H9 (cell line): ENCODE measurements around the gene CACNA1I. TPM values are rescaled to one million over a fixed set of nuclear protein-coding genes. Genes with fewer than 3 reads are reported as not detected.

Experiments used
- DNase-seq: peaks from one replicate; pipeline ENCODE4 v3.0.0-alpha.2; 2017
- H2AFZ ChIP-seq: one replicate; pipeline ENCODE4 v1.6.1; 2013; ENCODE audit warnings: mild to moderate bottlenecking, low read length, control low read depth, moderate library complexity
- H2AK5ac ChIP-seq: 2 replicates; pipeline ENCODE4 v1.6.1; 2013; ENCODE audit warnings: low read length, control low read depth, mixed read lengths; ENCODE audit not compliant: insufficient read length
- H2BK120ac ChIP-seq: one replicate; pipeline ENCODE4 v1.6.1; 2013; ENCODE audit warnings: low read depth, mild to moderate bottlenecking, low read length, control low read depth, inconsistent platforms; ENCODE audit not compliant: poor library complexity, severe bottlenecking
- H2BK12ac ChIP-seq: 2 replicates; pipeline ENCODE4 v1.6.1; 2013; ENCODE audit warnings: low read length, control low read depth, mixed read lengths, low read depth; ENCODE audit not compliant: insufficient read length
- H2BK15ac ChIP-seq: 2 replicates; pipeline ENCODE4 v1.6.1; 2013; ENCODE audit warnings: low read depth, low read length, control low read depth
- H2BK20ac ChIP-seq: one replicate; pipeline ENCODE4 v1.6.1; 2013; ENCODE audit warnings: low read depth, mild to moderate bottlenecking, low read length, control low read depth, inconsistent platforms; ENCODE audit not compliant: poor library complexity, severe bottlenecking
- H2BK5ac ChIP-seq: 2 replicates; pipeline ENCODE4 v1.6.1; 2013; ENCODE audit warnings: low read length, control low read depth, mixed read lengths; ENCODE audit not compliant: insufficient read length
- H3K14ac ChIP-seq: 2 replicates; pipeline ENCODE4 v1.6.1; 2013; ENCODE audit warnings: low read length, control low read depth; ENCODE audit not compliant: insufficient read depth
- H3K18ac ChIP-seq: 2 replicates; pipeline ENCODE4 v1.6.1; 2013; ENCODE audit warnings: low read depth, mild to moderate bottlenecking, mixed read lengths, low read length, control low read depth; ENCODE audit not compliant: insufficient read length
- H3K23ac ChIP-seq: 2 replicates; pipeline ENCODE4 v1.6.1; 2013; ENCODE audit warnings: low read length, control low read depth, mixed read lengths, low read depth; ENCODE audit not compliant: insufficient read length
- H3K23me2 ChIP-seq: 2 replicates; pipeline ENCODE4 v1.6.1; 2013; ENCODE audit warnings: low read depth, mild to moderate bottlenecking, mixed read lengths, low read length, control low read depth; ENCODE audit not compliant: insufficient read length, poor library complexity, severe bottlenecking
- H3K27ac ChIP-seq: 2 replicates; pipeline ENCODE4 v1.5.1; 2013; ENCODE audit warnings: low read length, control low read depth, mixed read lengths, low read depth; ENCODE audit not compliant: insufficient read length
- H3K27me3 ChIP-seq: 2 replicates; pipeline ENCODE4 v1.6.1; 2013; ENCODE audit warnings: low read length, control low read depth, inconsistent platforms; ENCODE audit not compliant: insufficient read depth
- H3K4ac ChIP-seq: 2 replicates; pipeline ENCODE4 v1.6.1; 2013; ENCODE audit warnings: low read depth, mild to moderate bottlenecking, control low read depth, inconsistent platforms, low read length, moderate library complexity
- H3K4me1 ChIP-seq: 2 replicates; pipeline ENCODE4 v1.6.1; 2013; ENCODE audit warnings: low read length, control low read depth, inconsistent platforms; ENCODE audit not compliant: insufficient read depth
- H3K4me2 ChIP-seq: 2 replicates; pipeline ENCODE4 v1.6.1; 2013; ENCODE audit warnings: low read length, control low read depth, mixed read lengths; ENCODE audit not compliant: insufficient read length, insufficient read depth
- H3K56ac ChIP-seq: 2 replicates; pipeline ENCODE4 v1.6.1; 2013; ENCODE audit warnings: low read depth, mild to moderate bottlenecking, mixed read lengths, low read length, control low read depth; ENCODE audit not compliant: insufficient read length
- H3K79me1 ChIP-seq: 2 replicates; pipeline ENCODE4 v1.6.1; 2013; ENCODE audit warnings: low read depth, mild to moderate bottlenecking, moderate library complexity, low read length, control low read depth, inconsistent platforms; ENCODE audit not compliant: insufficient read depth, poor library complexity, severe bottlenecking
- H3K79me2 ChIP-seq: 2 replicates; pipeline ENCODE4 v1.6.1; 2013; ENCODE audit warnings: low read length, control low read depth, inconsistent platforms; ENCODE audit not compliant: insufficient read depth
- H3K9ac ChIP-seq: 2 replicates; pipeline ENCODE4 v1.6.1; 2013; ENCODE audit warnings: low read length, control low read depth, mixed read lengths; ENCODE audit not compliant: insufficient read length; ENCODE audit errors: extremely low read depth
- H3K9me3 ChIP-seq: one replicate; pipeline ENCODE4 v1.6.1; 2013; ENCODE audit warnings: low read depth, low read length, inconsistent platforms; ENCODE audit not compliant: control insufficient read depth
- H3T11ph ChIP-seq: one replicate; pipeline ENCODE4 v1.6.1; 2013; ENCODE audit warnings: mild to moderate bottlenecking, low read length, control low read depth, inconsistent platforms
- H4K20me1 ChIP-seq: one replicate; pipeline ENCODE4 v1.6.1; 2013; ENCODE audit not compliant: control insufficient read depth, insufficient read length, insufficient read depth
- H4K5ac ChIP-seq: 2 replicates; pipeline ENCODE4 v1.6.1; 2013; ENCODE audit warnings: low read depth, mild to moderate bottlenecking, mixed read lengths, low read length, control low read depth; ENCODE audit not compliant: insufficient read length
- H4K8ac ChIP-seq: replicated peaks from 2 replicates; pipeline ENCODE4 v1.6.1; 2013; ENCODE audit warnings: low read length, control low read depth, mixed read lengths, low read depth; ENCODE audit not compliant: insufficient read length
- H4K91ac ChIP-seq: 2 replicates; pipeline ENCODE4 v1.6.1; 2013; ENCODE audit warnings: low read depth, mild to moderate bottlenecking, moderate library complexity, mixed read lengths, low read length, control low read depth; ENCODE audit not compliant: insufficient read length
- H3K27ac Mint-ChIP-seq, 3 experiments: 2 replicates in 2 of 3; 3 replicates in 1 of 3; pipeline ENCODE4 v1.8.0; 2020 to 2021; ENCODE audit warnings: mixed read lengths in 3 of 3, mild to moderate bottlenecking in 1 of 3, moderate library complexity in 1 of 3
- H3K27me3 Mint-ChIP-seq: 2 replicates; pipeline ENCODE4 v1.8.0; 2021; ENCODE audit warnings: low read depth, mild to moderate bottlenecking, moderate library complexity, mixed read lengths
- H3K36me3 Mint-ChIP-seq, 3 experiments: 2 replicates in 2 of 3; 3 replicates in 1 of 3; pipeline ENCODE4 v1.8.0; 2020 to 2021; ENCODE audit warnings: low read depth in 3 of 3, mixed read lengths in 3 of 3; ENCODE audit not compliant: insufficient read depth in 1 of 3
- H3K4me1 Mint-ChIP-seq, 2 experiments: 2 replicates each; pipeline ENCODE4 v1.8.0; 2020; ENCODE audit warnings: mixed read lengths in 2 of 2
- H3K4me3 Mint-ChIP-seq, 2 experiments: 2 replicates in 1 of 2; 3 replicates in 1 of 2; pipeline ENCODE4 v1.8.0; 2020 to 2021; ENCODE audit warnings: mild to moderate bottlenecking in 2 of 2, mixed read lengths in 2 of 2, moderate library complexity in 1 of 2
- H3K9me3 Mint-ChIP-seq, 2 experiments: 2 replicates in 1 of 2; 3 replicates in 1 of 2; pipeline ENCODE4 v1.8.0; 2020; ENCODE audit warnings: mild to moderate bottlenecking in 2 of 2, mixed read lengths in 2 of 2, moderate library complexity in 1 of 2
- CTCF ChIP-seq: fragments of 200-600 bp; sonication (generic); conservative IDR thresholded peaks from 3 replicates; pipeline ENCODE4 v1.8.0; 2021; ENCODE audit warnings: antibody characterized with exemption, mild to moderate bottlenecking
- WGBS: extraction: QIAGEN DNeasy Blood & Tissue Kit; methylation state at CpG from one replicate; pipeline ENCODE4 v1.1.7; 2013; ENCODE audit warnings: missing lambda C conversion rate, low lambda C conversion rate, mixed read lengths; ENCODE audit not compliant: insufficient read length; ENCODE audit errors: extremely low coverage; 5-methylcytosine and 5-hydroxymethylcytosine counted together
- total RNA-seq: library from RNA; stranded (reverse); gene quantifications from 2 replicates; pipeline ENCODE4 v1.2.1, GENCODE V29; 2021

CACNA1I gene
- total RNA-seq, 1 experiment from 2014 or later = 0.50 TPM

GRCh38 chr22:39725351-39726035 is 154.9 kb downstream of the CACNA1I start:
- H3K23ac ChIP-seq = no peak overlapping the region
- peaks cover 10 to 17% of the 10 kb centered on the region in 2 experiments for H3K4me1 Mint-ChIP-seq
- no peak overlapping the region for H4K5ac ChIP-seq
- H3T11ph ChIP-seq = no peak overlapping the region
- no peak overlapping the region; a peak in 1 of 7 replicates for H3K27ac Mint-ChIP-seq
- H2AK5ac ChIP-seq = no peak overlapping the region
- H4K8ac ChIP-seq = no peak overlapping the region
- H3K36me3 Mint-ChIP-seq = no peaks in the 10 kb centered on the region
- H4K91ac ChIP-seq = no peak overlapping the region
- H3K14ac ChIP-seq = no peak overlapping the region
- H3K9me3 ChIP-seq = no peaks in the 10 kb centered on the region
- H3K4me3 Mint-ChIP-seq = no peak overlapping the region
- no peak overlapping the region for H2BK120ac ChIP-seq
- H3K4me2 ChIP-seq = no peak overlapping the region
- no peaks in the 10 kb centered on the region for H3K79me2 ChIP-seq
- no peak overlapping the region for H2BK20ac ChIP-seq
- no peaks in the 10 kb centered on the region for H3K79me1 ChIP-seq
- no CpG with 5 or more reads among the region's 9 CpGs for WGBS
- DNase-seq = no peak
- peaks cover 16% of the 10 kb centered on the region for H3K27me3 Mint-ChIP-seq
- no peak for TF ChIP-seq CTCF
- H3K27ac ChIP-seq = no peak overlapping the region
- no peak overlapping the region for H3K18ac ChIP-seq
- no peak overlapping the region for H2BK5ac ChIP-seq
- H3K23me2 ChIP-seq = no peaks in the 10 kb centered on the region
- no peaks in the 10 kb centered on the region for H3K9me3 Mint-ChIP-seq
- H3K9ac ChIP-seq = no peak overlapping the region
- H3K27me3 ChIP-seq = no peaks in the 10 kb centered on the region
- no peak overlapping the region for H3K56ac ChIP-seq
- H4K20me1 ChIP-seq = no peaks in the 10 kb centered on the region
- H2BK15ac ChIP-seq = no peak overlapping the region
- no peak overlapping the region for H3K4ac ChIP-seq
- no peak overlapping the region for H2BK12ac ChIP-seq
- no peak overlapping the region for H2AFZ ChIP-seq
- no peaks in the 10 kb centered on the region for H3K4me1 ChIP-seq
